MCF 10A (cell line): ENCODE results near the gene PDCD1. TPM values are rescaled to one million over a fixed set of nuclear protein-coding genes. Genes with fewer than 3 reads are reported as not detected.

ENCODE experiments used
- BruUV-seq: library from RNA; stranded (reverse); fragments of 400-500 nt; replicated peaks from 2 replicates; lab custom pipeline; 2021; lab: Mats Ljungman, UMichigan
- CTCF ChIA-PET: fragments of 300-600 bp; sonication (Branson Sonifier 250); formaldehyde crosslinking; extraction: SDS; loops from one replicate; lab custom pipeline; 2021; ENCODE audit warnings: antibody characterized with exemption, inconsistent platforms; lab: Yijun Ruan, JAX
- POLR2A ChIA-PET: fragments of 300-600, 350-650 bp; sonication (Branson Sonifier 250); formaldehyde crosslinking; extraction: SDS; loops from one replicate; lab custom pipeline; 2020; ENCODE audit warnings: antibody characterized with exemption, inconsistent platforms; lab: Yijun Ruan, JAX
- DNase-seq: peaks from one replicate; pipeline ENCODE4 v3.0.0-alpha.2; 2018; ENCODE audit not compliant: unreplicated experiment
- H3K27ac Mint-ChIP-seq: one replicate; pipeline ENCODE4 v1.8.0; 2022; ENCODE audit warnings: mild to moderate bottlenecking, low read depth, mixed read lengths; ENCODE audit not compliant: unreplicated experiment
- H3K27me3 Mint-ChIP-seq: one replicate; pipeline ENCODE4 v1.8.0; 2022; ENCODE audit warnings: mixed read lengths; ENCODE audit not compliant: insufficient read depth, unreplicated experiment
- H3K36me3 Mint-ChIP-seq: one replicate; pipeline ENCODE4 v1.8.0; 2022; ENCODE audit warnings: mild to moderate bottlenecking, moderate library complexity, mixed read lengths; ENCODE audit not compliant: insufficient read depth, unreplicated experiment
- H3K4me1 Mint-ChIP-seq: one replicate; pipeline ENCODE4 v1.8.0; 2022; ENCODE audit warnings: mixed read lengths; ENCODE audit not compliant: insufficient read depth, unreplicated experiment
- H3K4me3 Mint-ChIP-seq: one replicate; pipeline ENCODE4 v1.8.0; 2022; ENCODE audit warnings: mild to moderate bottlenecking, moderate library complexity, mixed read lengths; ENCODE audit not compliant: unreplicated experiment
- H3K9me3 Mint-ChIP-seq: one replicate; pipeline ENCODE4 v1.8.0; 2022; ENCODE audit warnings: mixed read lengths; ENCODE audit not compliant: unreplicated experiment
- intact Hi-C: fragments of 100-400 bp; cut with micrococcal nuclease; formaldehyde crosslinking; loops from 2 replicates; pipeline ENCODE4 v1.14.1; 2022
- total RNA-seq: library from RNA; stranded (reverse); gene quantifications from 2 replicates; pipeline ENCODE4 v1.2.3, GENCODE V29; 2022
- TF ChIP-seq, protein P1 (sequence below): fragments of 200-600 bp; IDR thresholded peaks from one replicate; pipeline ENCODE4 v1.8.0; 2022; ENCODE audit warnings: antibody characterized with exemption, mild to moderate bottlenecking; ENCODE audit not compliant: unreplicated experiment

The PDCD1 gene
- total RNA-seq, 1 experiment from 2014 or later, result not detected

DNA sequence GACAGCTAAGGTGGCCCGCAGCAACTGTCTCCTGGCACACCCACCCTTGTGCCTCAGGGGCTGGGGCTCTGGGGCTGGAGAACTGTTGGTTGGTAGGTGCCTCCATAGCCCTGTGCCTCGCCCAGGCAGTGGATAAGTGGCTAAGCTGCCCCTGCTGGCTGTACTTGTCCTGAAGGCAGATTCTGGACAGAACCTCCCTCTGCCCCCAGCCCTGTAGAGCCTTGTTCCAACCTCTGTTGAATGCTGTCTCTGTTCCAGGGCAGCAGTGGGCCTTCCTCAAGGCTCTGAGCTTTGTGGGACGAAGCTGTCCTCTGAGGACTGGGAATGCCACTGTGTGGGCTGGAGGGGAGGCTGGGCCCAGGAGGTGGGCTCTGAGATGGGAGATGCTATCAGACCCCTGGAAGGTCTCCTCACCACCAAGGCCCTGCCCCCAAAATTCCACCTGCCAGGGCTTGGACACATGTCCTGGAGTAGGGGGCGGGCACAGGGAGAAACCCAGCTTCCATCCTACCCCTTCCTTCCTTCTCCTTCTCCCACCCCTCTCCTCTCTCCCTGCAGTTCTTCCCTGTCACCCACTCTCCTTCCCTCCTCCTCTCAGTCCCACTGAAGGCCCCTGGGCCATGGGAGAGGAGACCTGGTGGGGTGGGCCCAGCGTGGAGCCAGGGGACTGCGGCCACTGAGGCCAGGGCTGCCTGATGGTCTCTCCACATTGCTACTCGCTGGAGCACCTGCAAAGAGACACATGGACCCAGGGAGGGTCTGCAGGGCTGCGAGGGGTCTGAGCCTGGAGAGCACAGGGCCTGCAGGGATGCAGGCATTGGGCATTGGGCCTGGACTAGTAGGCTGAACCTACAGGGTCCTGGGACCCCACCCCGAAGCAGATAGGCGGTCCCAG, 1.7 kb upstream of the PDCD1 start:
- peaks cover 5% of the 10 kb centered on the region for H3K4me1 Mint-ChIP-seq
- DNase-seq, result no peak
- peaks cover 40% of the 10 kb centered on the region for H3K27me3 Mint-ChIP-seq
- peaks cover 17% of the 10 kb centered on the region for H3K9me3 Mint-ChIP-seq
- CTCF ChIA-PET, result interaction anchor here (0.6 kb wide), 1 partner anchor 202 kb away, joined by 3 read pairs; no protein-coding TSS in a partner anchor
- BruUV-seq, result no TSS peak
- H3K27ac Mint-ChIP-seq, result no peak overlapping the region
- intact Hi-C loops, result no loop called here
- POLR2A ChIA-PET, result no interaction called here
- TF ChIP-seq, protein P1, sequence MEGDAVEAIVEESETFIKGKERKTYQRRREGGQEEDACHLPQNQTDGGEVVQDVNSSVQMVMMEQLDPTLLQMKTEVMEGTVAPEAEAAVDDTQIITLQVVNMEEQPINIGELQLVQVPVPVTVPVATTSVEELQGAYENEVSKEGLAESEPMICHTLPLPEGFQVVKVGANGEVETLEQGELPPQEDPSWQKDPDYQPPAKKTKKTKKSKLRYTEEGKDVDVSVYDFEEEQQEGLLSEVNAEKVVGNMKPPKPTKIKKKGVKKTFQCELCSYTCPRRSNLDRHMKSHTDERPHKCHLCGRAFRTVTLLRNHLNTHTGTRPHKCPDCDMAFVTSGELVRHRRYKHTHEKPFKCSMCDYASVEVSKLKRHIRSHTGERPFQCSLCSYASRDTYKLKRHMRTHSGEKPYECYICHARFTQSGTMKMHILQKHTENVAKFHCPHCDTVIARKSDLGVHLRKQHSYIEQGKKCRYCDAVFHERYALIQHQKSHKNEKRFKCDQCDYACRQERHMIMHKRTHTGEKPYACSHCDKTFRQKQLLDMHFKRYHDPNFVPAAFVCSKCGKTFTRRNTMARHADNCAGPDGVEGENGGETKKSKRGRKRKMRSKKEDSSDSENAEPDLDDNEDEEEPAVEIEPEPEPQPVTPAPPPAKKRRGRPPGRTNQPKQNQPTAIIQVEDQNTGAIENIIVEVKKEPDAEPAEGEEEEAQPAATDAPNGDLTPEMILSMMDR, result no peak
- no peaks in the 10 kb centered on the region for H3K36me3 Mint-ChIP-seq
- no peak overlapping the region for H3K4me3 Mint-ChIP-seq

- TF ChIP-seq, protein P1, result peak; percentile 22
- peaks cover 9% of the 10 kb centered on the region for H3K9me3 Mint-ChIP-seq
- no TSS peak for BruUV-seq
- no peaks in the 10 kb centered on the region for H3K4me1 Mint-ChIP-seq
- H3K36me3 Mint-ChIP-seq, result no peaks in the 10 kb centered on the region
- POLR2A ChIA-PET, result no interaction called here
- H3K4me3 Mint-ChIP-seq, result no peak overlapping the region
- H3K27ac Mint-ChIP-seq, result no peak overlapping the region
- CTCF ChIA-PET, result interaction anchor here (0.6 kb wide), 1 partner anchor 9 kb away, joined by 3 read pairs; no protein-coding TSS in a partner anchor
- peaks cover 32% of the 10 kb centered on the region for H3K27me3 Mint-ChIP-seq
- intact Hi-C loops, result no loop called here
- no peak for DNase-seq
Measured at GRCh38 chr2:241859436-241860183, 916 bp upstream of the PDCD1 start.

GRCh38 chr2:241859017-241859435, 332 bp upstream of the PDCD1 start:
- TF ChIP-seq, protein P1, result no peak
- intact Hi-C loops, result no loop called here
- no TSS peak for BruUV-seq
- Mint-ChIP-seq H3K27ac (no peak overlapping the region), H3K9me3 (peaks cover 3% of the 10 kb centered on the region), H3K36me3 (no peaks in the 10 kb centered on the region), H3K27me3 (peaks cover 26% of the 10 kb centered on the region), H3K4me3 (no peak overlapping the region), H3K4me1 (no peaks in the 10 kb centered on the region)
- CTCF ChIA-PET, result interaction anchor here (0.6 kb wide), 1 partner anchor 10 kb away, joined by 3 read pairs; no protein-coding TSS in a partner anchor
- no peak for DNase-seq
- POLR2A ChIA-PET, result no interaction called here
